Activated CD8-positive, alpha-beta memory T cell treated with anti-CD3 and anti-CD28 coated beads, Interleukin-2, amount 50 U/mL, for 48 hours (primary cell): ENCODE results near the gene EYA2.
"Not testable (repeated sequence)": the region's sequence is repeated elsewhere in the genome, so short reads cannot be mapped to it uniquely, and the experiment has no call there.

Experiments
- DNase-seq: peaks from one replicate; pipeline ENCODE4 v3.0.0-alpha.2; 2020

EYA2 gene

GRCh38 chr20:47156301-47157137, 261.9 kb downstream of the EYA2 start:
- DNase-seq, result no peak

GRCh38 chr20:47159166-47159565, 264.5 kb downstream of the EYA2 start:
- no peak for DNase-seq

GRCh38 chr20:47160240-47160639, 265.6 kb downstream of the EYA2 start:
- DNase-seq, result no peak

- DNase-seq, result no peak
Observed at GRCh38 chr20:47160992-47161391, 266.3 kb downstream of the EYA2 start.

- no peak for DNase-seq
Observed at GRCh38 chr20:47161411-47161810, 266.8 kb downstream of the EYA2 start.

- no peak for DNase-seq
Observed at GRCh38 chr20:47164140-47164539, 269.5 kb downstream of the EYA2 start.

- DNase-seq, result no peak
Observed at GRCh38 chr20:47165376-47165865, 270.8 kb downstream of the EYA2 start.

- no peak for DNase-seq
Observed at GRCh38 chr20:47167846-47168245, 273.2 kb downstream of the EYA2 start.

- no peak for DNase-seq
Observed at GRCh38 chr20:47172579-47172978, 277.9 kb downstream of the EYA2 start.

- DNase-seq, result no peak
Observed at GRCh38 chr20:47173596-47174216, 279.1 kb downstream of the EYA2 start.

GRCh38 chr20:47174456-47175243, 280.0 kb downstream of the EYA2 start:
- no peak for DNase-seq

- no peak for DNase-seq
Observed at GRCh38 chr20:47175493-47175892, 280.9 kb downstream of the EYA2 start.

GRCh38 chr20:47176217-47176616, 281.6 kb downstream of the EYA2 start:
- not testable (repeated sequence) for DNase-seq

GRCh38 chr20:47178277-47178676, 283.6 kb downstream of the EYA2 start:
- no peak for DNase-seq

- DNase-seq, result no peak
Observed at GRCh38 chr20:47178851-47179250, 284.2 kb downstream of the EYA2 start.

- no peak for DNase-seq
Observed at GRCh38 chr20:47179267-47179666, 284.6 kb downstream of the EYA2 start.

GRCh38 chr20:47181056-47181862, 286.6 kb downstream of the EYA2 start:
- no peak for DNase-seq

GRCh38 chr20:47183367-47183766, 288.7 kb downstream of the EYA2 start:
- no peak for DNase-seq

- no peak for DNase-seq
Observed at GRCh38 chr20:47187450-47188195, 293.0 kb downstream of the EYA2 start.

- DNase-seq, result no peak
Observed at GRCh38 chr20:47188540-47188939, 293.9 kb downstream of the EYA2 start.

GRCh38 chr20:47189060-47189459, 294.4 kb downstream of the EYA2 start:
- no peak for DNase-seq
